ENCODE measurements around the gene TAPT1. TPM values are rescaled to one million over a fixed set of nuclear protein-coding genes. Genes with fewer than 3 reads are reported as not detected.

TAPT1 gene
- polyA plus RNA-seq, 2 of the 4 experiments (the other 2 are of a cell fraction): 11.5 to 17.1 TPM

GRCh38 chr4:16186986-16187385 is 39.3 kb downstream of the TAPT1 start:
- Histone ChIP-seq H3K4me2 (no peak overlapping the region), H3K9me3 (no peaks in the 10 kb centered on the region), H3K4me1 (no peaks in the 10 kb centered on the region), H3K4me3 (no peak overlapping the region), H3K27ac (no peak overlapping the region)
- WGBS (ENCODE audit: missing lambda C conversion rate): 97% methylated on average over 1 of the region's 1 CpG
- CTCF ChIA-PET: no interaction called here
- FAIRE-seq (no peak), DNase-seq (ENCODE audit: low read depth in 1 of 2, low spot score in 1 of 2) (no peak), ATAC-seq (no peak)
- POLR2A ChIA-PET: no interaction called here
- TF ChIP-seq ZC3H11A (IDR thresholded peaks at IDR 0.05): no peak
- no peak for TF ChIP-seq CHD4 (IDR thresholded peaks at IDR 0.05; ENCODE audit: borderline replicate concordance)
- no peak for TF ChIP-seq POLR2A (IDR thresholded peaks at IDR 0.05; ENCODE audit: low read length)
- no peak for TF ChIP-seq NFE2L2 (conservative IDR thresholded peaks at IDR 0.05; ENCODE audit: low read length)
- TF ChIP-seq RNF2 (IDR thresholded peaks at IDR 0.05; ENCODE audit: borderline replicate concordance, low read depth): no peak
- TF ChIP-seq FOSB (CRISPR knock-in tag; IDR thresholded peaks at IDR 0.05): no peak
- TF ChIP-seq BHLHE40 (IDR thresholded peaks at IDR 0.05; ENCODE audit: low read depth, low read length): no peak
- TF ChIP-seq CEBPB (IDR thresholded peaks at IDR 0.05): no peak
- no peak for TF ChIP-seq GATA3 (IDR thresholded peaks at IDR 0.05; ENCODE audit: borderline replicate concordance)
- no peak for TF ChIP-seq CBX8 (IDR thresholded peaks at IDR 0.05)
- no peak for TF ChIP-seq CTCF (IDR thresholded peaks at IDR 0.05)
- no peak for TF ChIP-seq POLR2AphosphoS2 (conservative IDR thresholded peaks at IDR 0.05; ENCODE audit: low read length)
- no peak for TF ChIP-seq HEYL (CRISPR knock-in tag; IDR thresholded peaks at IDR 0.05)
- TF ChIP-seq, protein P1, sequence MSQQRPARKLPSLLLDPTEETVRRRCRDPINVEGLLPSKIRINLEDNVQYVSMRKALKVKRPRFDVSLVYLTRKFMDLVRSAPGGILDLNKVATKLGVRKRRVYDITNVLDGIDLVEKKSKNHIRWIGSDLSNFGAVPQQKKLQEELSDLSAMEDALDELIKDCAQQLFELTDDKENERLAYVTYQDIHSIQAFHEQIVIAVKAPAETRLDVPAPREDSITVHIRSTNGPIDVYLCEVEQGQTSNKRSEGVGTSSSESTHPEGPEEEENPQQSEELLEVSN (IDR thresholded peaks at IDR 0.05; ENCODE audit: borderline replicate concordance, low read depth): no peak
- TF ChIP-seq, protein P2, sequence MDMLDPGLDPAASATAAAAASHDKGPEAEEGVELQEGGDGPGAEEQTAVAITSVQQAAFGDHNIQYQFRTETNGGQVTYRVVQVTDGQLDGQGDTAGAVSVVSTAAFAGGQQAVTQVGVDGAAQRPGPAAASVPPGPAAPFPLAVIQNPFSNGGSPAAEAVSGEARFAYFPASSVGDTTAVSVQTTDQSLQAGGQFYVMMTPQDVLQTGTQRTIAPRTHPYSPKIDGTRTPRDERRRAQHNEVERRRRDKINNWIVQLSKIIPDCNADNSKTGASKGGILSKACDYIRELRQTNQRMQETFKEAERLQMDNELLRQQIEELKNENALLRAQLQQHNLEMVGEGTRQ (IDR thresholded peaks at IDR 0.05): no peak
- no peak for TF ChIP-seq TFCP2L1 (CRISPR knock-in tag; IDR thresholded peaks at IDR 0.05)
- TF ChIP-seq JUNB (IDR thresholded peaks at IDR 0.05): no peak
- no peak for TF ChIP-seq RFX5 (IDR thresholded peaks at IDR 0.05)
- no peak for TF ChIP-seq MYC (IDR thresholded peaks at IDR 0.05; ENCODE audit: borderline replicate concordance, low read length)

DNA sequence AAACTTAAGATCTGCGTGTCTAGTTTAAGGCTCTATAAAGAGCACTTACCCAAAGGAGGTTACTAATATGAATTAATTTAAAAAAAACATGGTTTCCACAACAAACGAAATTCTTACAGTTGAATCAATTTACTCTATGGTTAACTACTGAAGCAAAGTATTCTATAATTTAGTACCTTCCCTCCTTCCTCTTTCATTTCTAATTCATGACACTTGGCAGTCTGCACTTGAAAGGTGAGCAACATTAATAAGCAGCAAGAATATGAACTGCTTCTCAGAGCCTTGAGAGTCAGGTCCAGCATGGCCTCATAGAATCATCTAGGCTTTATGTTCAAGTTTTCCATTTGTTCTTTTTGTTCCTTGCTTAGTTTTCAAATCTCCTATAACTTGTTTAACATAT is 42.7 kb downstream of the TAPT1 start:
- ChIA-PET CTCF (interaction anchor here (0.8 to 1.5 kb wide), 4 partner anchors 17 to 164 kb away, joined by 3 to 7 read pairs (median 4); no protein-coding TSS in a partner anchor), POLR2A (no interaction called here)
- WGBS (ENCODE audit: missing lambda C conversion rate): 64% methylated on average over 2 of the region's 2 CpGs
- Histone ChIP-seq H3K9me3 (no peaks in the 10 kb centered on the region), H3K4me2 (no peak overlapping the region), H3K4me1 (no peaks in the 10 kb centered on the region), H3K4me3 (no peak overlapping the region), H3K27ac (no peak overlapping the region)
- DNase-seq (ENCODE audit: low read depth in 1 of 2, low spot score in 1 of 2) (no peak), FAIRE-seq (no peak), ATAC-seq (no peak)
- no peak for TF ChIP-seq EHMT2 (IDR thresholded peaks at IDR 0.05; ENCODE audit: low read depth)

GRCh38 chr4:16176621-16177020 is 49.6 kb downstream of the TAPT1 start:
- H3K4me1 ChIP-seq: no peaks in the 10 kb centered on the region
- ChIA-PET CTCF (no interaction called here), POLR2A (no interaction called here)
- no peak for DNase-seq (ENCODE audit: low read depth in 1 of 2, low spot score in 1 of 2)
- no peak overlapping the region for H3K27ac ChIP-seq
- no peak for ATAC-seq
- 96% methylated on average over 6 of the region's 6 CpGs for WGBS (ENCODE audit: missing lambda C conversion rate)
- H3K4me3 ChIP-seq: no peak overlapping the region
- H3K9me3 ChIP-seq: no peaks in the 10 kb centered on the region
- no peak overlapping the region for H3K4me2 ChIP-seq
- no peak for FAIRE-seq
- TF ChIP-seq, protein P1 (IDR thresholded peaks at IDR 0.05; ENCODE audit: borderline replicate concordance, low read depth): no peak
- no peak for TF ChIP-seq CBX2 (IDR thresholded peaks at IDR 0.05; ENCODE audit: borderline replicate concordance, low read depth)
- no peak for TF ChIP-seq POLR2AphosphoS2 (conservative IDR thresholded peaks at IDR 0.05; ENCODE audit: low read length)
- TF ChIP-seq, protein P3, sequence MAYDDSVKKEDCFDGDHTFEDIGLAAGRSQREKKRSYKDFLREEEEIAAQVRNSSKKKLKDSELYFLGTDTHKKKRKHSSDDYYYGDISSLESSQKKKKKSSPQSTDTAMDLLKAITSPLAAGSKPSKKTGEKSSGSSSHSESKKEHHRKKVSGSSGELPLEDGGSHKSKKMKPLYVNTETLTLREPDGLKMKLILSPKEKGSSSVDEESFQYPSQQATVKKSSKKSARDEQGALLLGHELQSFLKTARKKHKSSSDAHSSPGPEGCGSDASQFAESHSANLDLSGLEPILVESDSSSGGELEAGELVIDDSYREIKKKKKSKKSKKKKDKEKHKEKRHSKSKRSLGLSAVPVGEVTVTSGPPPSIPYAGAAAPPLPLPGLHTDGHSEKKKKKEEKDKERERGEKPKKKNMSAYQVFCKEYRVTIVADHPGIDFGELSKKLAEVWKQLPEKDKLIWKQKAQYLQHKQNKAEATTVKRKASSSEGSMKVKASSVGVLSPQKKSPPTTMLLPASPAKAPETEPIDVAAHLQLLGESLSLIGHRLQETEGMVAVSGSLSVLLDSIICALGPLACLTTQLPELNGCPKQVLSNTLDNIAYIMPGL (CRISPR knock-in tag; IDR thresholded peaks at IDR 0.05; ENCODE audit: borderline replicate concordance): no peak
- no peak for TF ChIP-seq ZSCAN20 (CRISPR knock-in tag; IDR thresholded peaks at IDR 0.05)
- TF ChIP-seq RARB (CRISPR knock-in tag; IDR thresholded peaks at IDR 0.05): no peak
- TF ChIP-seq ELK1 (IDR thresholded peaks at IDR 0.05; ENCODE audit: low read depth, low read length): no peak
- TF ChIP-seq CEBPB (IDR thresholded peaks at IDR 0.05): no peak
- TF ChIP-seq JUNB (IDR thresholded peaks at IDR 0.05): no peak
- no peak for TF ChIP-seq PHF8 (IDR thresholded peaks at IDR 0.05; ENCODE audit: borderline replicate concordance, low read depth)
- TF ChIP-seq KDM5A (IDR thresholded peaks at IDR 0.05): no peak
- no peak for TF ChIP-seq NR3C1 (IDR thresholded peaks at IDR 0.05)
- TF ChIP-seq SMC3 (IDR thresholded peaks at IDR 0.05): no peak
- no peak for TF ChIP-seq EHF (CRISPR knock-in tag; IDR thresholded peaks at IDR 0.05)
- no peak for TF ChIP-seq EP300 (IDR thresholded peaks at IDR 0.05)
- TF ChIP-seq CHD4 (IDR thresholded peaks at IDR 0.05; ENCODE audit: borderline replicate concordance): no peak

Measured in A549 (cell line).